Esophagus squamous epithelium (tissue), 5 donors: ENCODE results near the gene SENP6. TPM values are rescaled to one million over a fixed set of nuclear protein-coding genes. Genes with fewer than 3 reads are reported as not detected.
A peak's percentile ranks its signal among the peaks of the same experiment; 100 is the strongest.
"Not testable (repeated sequence)": the region's sequence is repeated elsewhere in the genome, so short reads cannot be mapped to it uniquely, and the experiment has no call there.

Experiments
- DNase-seq: peaks from one replicate; lab custom pipeline; 2025; lab: John Stamatoyannopoulos, UW
- H3K27ac ChIP-seq, 4 donors: fragments of 200-600 bp; sonication (generic); one replicate each; pipeline ENCODE4 v1.5.1; 2016 to 2019; ENCODE audit warnings: mild to moderate bottlenecking in 1 of 4
- H3K27me3 ChIP-seq, 4 donors: fragments of 200-600 bp; sonication (generic); 1 replicate in 3 of 4; 2 replicates in 1 of 4; pipeline versions ENCODE4 v1.5.1 to v1.6.0; 2017 to 2021; ENCODE audit warnings: antibody characterized with exemption in 1 of 4
- H3K36me3 ChIP-seq, 3 donors: fragments of 200-600 bp; sonication (generic); one replicate each; pipeline ENCODE4 v1.5.1; 2016 to 2019
- H3K4me1 ChIP-seq, 3 donors: fragments of 200-600 bp; sonication (generic); one replicate each; pipeline ENCODE4 v1.5.1; 2017 to 2019
- H3K4me3 ChIP-seq, 4 donors: fragments of 200-600 bp; sonication (generic); 1 replicate in 3 of 4; 2 replicates in 1 of 4; pipeline ENCODE4 v1.5.1; 2016 to 2019; ENCODE audit warnings: mild to moderate bottlenecking in 2 of 4, moderate library complexity in 1 of 4
- H3K9me3 ChIP-seq, 3 donors: fragments of 200-600 bp; sonication (generic); one replicate each; pipeline ENCODE4 v1.5.1; 2016 to 2019
- POLR2A ChIP-seq, 4 donors: fragments of 450-650 bp; IDR thresholded peaks; one replicate each; pipeline ENCODE4 v1.6.1; 2017; ENCODE audit warnings: antibody characterized with exemption in 4 of 4, mild to moderate bottlenecking in 4 of 4, moderate library complexity in 3 of 4
- WGBS, 2 donors: methylation state at CpG; one replicate each; pipeline ENCODE4 v1.1.5; 2018; 5-methylcytosine and 5-hydroxymethylcytosine counted together
- intact Hi-C: fragments of 100-400 bp; cut with DNase I; formaldehyde crosslinking; loops from one replicate; pipeline ENCODE4 v1.15.0; 2022
- total RNA-seq, 4 donors: library from RNA; depleted of rRNA; stranded (reverse); fragments of >200 nt; gene quantifications; one replicate each; pipeline ENCODE4 v1.1.0, GENCODE V29; 2016
- TF ChIP-seq, protein P1 (sequence below), 6 experiments: fragments of 450-650 bp in 4 of 6; fragments of 200-600 bp in 2 of 6; sonication (generic) in 2 of 6; IDR thresholded peaks; one replicate each; pipeline ENCODE4 v1.5.1; 2016 to 2019; ENCODE audit warnings: antibody characterized with exemption in 6 of 6, mild to moderate bottlenecking in 4 of 6, moderate library complexity in 4 of 6
- donor health status: DM: yes; HTN: yes; CAD: no.

SENP6 gene
- total RNA-seq, 4 donors from 2014 or later = 45.5 to 104 (median 66.1) TPM

DNA sequence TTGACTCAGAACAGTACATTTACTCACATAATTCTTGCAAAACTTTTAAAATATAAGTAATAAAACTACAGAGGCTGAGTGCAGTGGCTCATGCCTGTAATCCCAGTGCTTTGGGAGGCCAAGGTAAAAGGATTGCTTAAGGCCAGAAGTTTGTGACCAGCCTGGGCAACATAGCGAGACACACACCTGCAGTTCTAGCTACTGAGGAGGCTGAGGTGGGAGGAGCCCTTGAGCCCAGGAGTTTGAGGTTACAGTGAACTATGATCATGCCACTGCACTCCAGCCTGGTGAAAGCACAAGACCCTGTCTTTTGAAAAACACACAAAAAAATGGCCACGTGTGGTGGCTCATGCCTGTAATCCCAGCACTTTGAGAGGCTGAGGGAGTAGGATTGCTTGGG is 125.5 kb downstream of the SENP6 start:
- DNase-seq = no peak
- Histone ChIP-seq H3K9me3 (no peaks in the 10 kb centered on the region), H3K36me3 (no peaks in the 10 kb centered on the region), H3K4me1 (no peaks in the 10 kb centered on the region), H3K4me3 (no peak overlapping the region), H3K27ac (no peak overlapping the region), H3K27me3 (no peaks in the 10 kb centered on the region)
- TF ChIP-seq POLR2A (IDR thresholded peaks at IDR 0.05) = no peak
- TF ChIP-seq, protein P1, sequence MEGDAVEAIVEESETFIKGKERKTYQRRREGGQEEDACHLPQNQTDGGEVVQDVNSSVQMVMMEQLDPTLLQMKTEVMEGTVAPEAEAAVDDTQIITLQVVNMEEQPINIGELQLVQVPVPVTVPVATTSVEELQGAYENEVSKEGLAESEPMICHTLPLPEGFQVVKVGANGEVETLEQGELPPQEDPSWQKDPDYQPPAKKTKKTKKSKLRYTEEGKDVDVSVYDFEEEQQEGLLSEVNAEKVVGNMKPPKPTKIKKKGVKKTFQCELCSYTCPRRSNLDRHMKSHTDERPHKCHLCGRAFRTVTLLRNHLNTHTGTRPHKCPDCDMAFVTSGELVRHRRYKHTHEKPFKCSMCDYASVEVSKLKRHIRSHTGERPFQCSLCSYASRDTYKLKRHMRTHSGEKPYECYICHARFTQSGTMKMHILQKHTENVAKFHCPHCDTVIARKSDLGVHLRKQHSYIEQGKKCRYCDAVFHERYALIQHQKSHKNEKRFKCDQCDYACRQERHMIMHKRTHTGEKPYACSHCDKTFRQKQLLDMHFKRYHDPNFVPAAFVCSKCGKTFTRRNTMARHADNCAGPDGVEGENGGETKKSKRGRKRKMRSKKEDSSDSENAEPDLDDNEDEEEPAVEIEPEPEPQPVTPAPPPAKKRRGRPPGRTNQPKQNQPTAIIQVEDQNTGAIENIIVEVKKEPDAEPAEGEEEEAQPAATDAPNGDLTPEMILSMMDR (IDR thresholded peaks at IDR 0.05) = no peak
- intact Hi-C loops = no loop called here
- 87 to 89% methylated on average over 2 of the region's 2 CpGs for WGBS, 2 donors

GRCh38 chr6:75731029-75731428 is 129.3 kb downstream of the SENP6 start:
- H3K27ac ChIP-seq, H3K9me3 ChIP-seq, DNase-seq, H3K27me3 ChIP-seq, H3K36me3 ChIP-seq, H3K4me1 ChIP-seq, intact Hi-C loops, H3K4me3 ChIP-seq: not testable (repeated sequence)
- 73 to 81% methylated on average over 8 of the region's 8 CpGs for WGBS, 2 donors

DNA sequence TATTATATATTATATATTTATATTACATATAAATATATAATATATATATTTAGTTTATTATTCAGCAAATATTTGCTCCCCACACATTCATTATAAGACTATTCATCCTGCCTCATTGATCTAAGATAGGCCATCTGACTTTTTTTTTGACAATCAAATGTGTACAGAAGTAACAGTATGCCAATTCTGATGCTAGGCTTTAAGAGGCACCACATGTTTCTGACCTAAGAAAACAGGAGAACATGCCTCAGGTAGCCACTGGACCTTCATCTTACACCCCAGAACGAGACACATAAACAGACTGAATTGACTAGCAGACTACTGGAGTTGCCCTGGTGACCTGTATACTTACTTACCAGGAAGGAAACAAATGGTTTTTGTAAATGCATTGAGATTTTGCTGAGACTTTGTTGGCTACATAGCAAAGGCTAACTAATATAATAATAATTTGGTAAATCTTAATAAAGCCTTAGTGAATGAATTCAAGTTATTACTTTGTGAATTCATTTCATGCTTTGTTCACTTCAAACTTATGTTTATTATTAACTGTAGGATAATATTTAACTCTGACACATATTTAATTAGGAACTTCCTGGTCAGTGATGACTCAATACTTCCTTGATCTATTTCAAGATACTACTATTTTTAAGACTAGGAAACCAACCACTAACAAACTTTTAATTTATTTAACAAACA is 134.0 kb downstream of the SENP6 start:
- Histone ChIP-seq H3K27ac (peak overlapping the region in 1 of 4 donors; percentile 43), H3K27me3 (no peaks in the 10 kb centered on the region), H3K4me1 (peaks cover 0 to 8% (median 4%) of the 10 kb centered on the region in 3 donors), H3K4me3 (no peak overlapping the region), H3K36me3 (no peaks in the 10 kb centered on the region), H3K9me3 (no peaks in the 10 kb centered on the region)
- TF ChIP-seq, protein P1 (IDR thresholded peaks at IDR 0.05) = no peak
- TF ChIP-seq POLR2A (IDR thresholded peaks at IDR 0.05) = no peak
- DNase-seq = no peak
- WGBS, 2 donors = 20 to 29% methylated on average over 1 of the region's 1 CpG
- intact Hi-C loops = no loop called here

GRCh38 chr6:75743971-75744370 is 142.3 kb downstream of the SENP6 start:
- no peak overlapping the region for H3K27ac ChIP-seq
- peaks cover 0 to 18% (median 4%) of the 10 kb centered on the region in 3 donors for H3K4me1 ChIP-seq
- H3K27me3 ChIP-seq = peaks cover 0 to 6% (median 0%) of the 10 kb centered on the region in 4 donors
- no peak for DNase-seq
- H3K9me3 ChIP-seq = no peaks in the 10 kb centered on the region
- TF ChIP-seq POLR2A (IDR thresholded peaks at IDR 0.05) = no peak
- TF ChIP-seq, protein P1 (IDR thresholded peaks at IDR 0.05) = no peak
- intact Hi-C loops = no loop called here
- 64 to 68% methylated on average over 4 of the region's 4 CpGs for WGBS, 2 donors
- H3K36me3 ChIP-seq = no peaks in the 10 kb centered on the region
- no peak overlapping the region for H3K4me3 ChIP-seq

DNA sequence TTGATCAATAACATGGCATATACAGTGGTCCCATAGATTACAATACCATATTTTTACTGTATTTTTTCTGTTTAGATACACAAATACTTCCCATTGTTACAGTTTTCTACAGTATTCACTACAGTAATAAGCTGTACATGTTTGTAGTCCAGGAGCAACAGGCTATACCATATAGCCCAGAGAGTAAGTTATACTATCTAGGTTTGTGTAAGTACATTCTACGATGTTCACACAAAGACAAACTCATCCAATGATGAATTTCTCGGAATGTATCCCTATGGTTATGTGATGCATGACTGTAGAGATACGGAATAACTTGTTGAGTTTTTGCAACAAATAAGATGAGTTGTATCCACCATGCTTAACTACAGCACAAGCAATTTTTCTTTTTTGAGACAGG is 143.7 kb downstream of the SENP6 start:
- intact Hi-C loops = no loop called here
- Histone ChIP-seq H3K4me3 (no peak overlapping the region), H3K9me3 (no peaks in the 10 kb centered on the region), H3K36me3 (no peaks in the 10 kb centered on the region), H3K4me1 (peaks cover 0 to 27% (median 4%) of the 10 kb centered on the region in 3 donors), H3K27ac (no peak overlapping the region), H3K27me3 (peaks cover 0 to 6% (median 0%) of the 10 kb centered on the region in 4 donors)
- WGBS, 2 donors = 88 to 93% methylated on average over 3 of the region's 3 CpGs
- no peak for DNase-seq
- no peak for TF ChIP-seq POLR2A (IDR thresholded peaks at IDR 0.05)
- TF ChIP-seq, protein P1 (IDR thresholded peaks at IDR 0.05) = no peak
